Heart right ventricle (tissue), 16 donors: ENCODE data around the gene TAAR8. TPM values are rescaled to one million over a fixed set of nuclear protein-coding genes. Genes with fewer than 3 reads are reported as not detected.

Experiments
- ATAC-seq, 8 donors: fragments of 200-7000 bp; cut with Tn5 transposase; one replicate each; pipeline ENCODE4 v1.9.1; 2020; ENCODE audit warnings: mild to moderate bottlenecking in 8 of 8, moderate library complexity in 8 of 8, moderate number of reproducible peaks in 1 of 8
- DNase-seq, 2 donors: peaks; one replicate each; pipeline ENCODE4 v3.0.0-alpha.2; 2020
- H3K27ac ChIP-seq, 10 donors: fragments of 200-600 bp; sonication (generic) in 2 of 10; one replicate each; pipeline versions ENCODE4 v1.5.0 to v1.8.0; 2020 to 2022; ENCODE audit warnings: mild to moderate bottlenecking in 3 of 10
- H3K27me3 ChIP-seq, 7 donors: fragments of 200-600 bp; one replicate each; pipeline ENCODE4 v1.8.0; 2021 to 2022; ENCODE audit warnings: mild to moderate bottlenecking in 2 of 7
- H3K36me3 ChIP-seq, 9 donors: fragments of 200-600 bp; sonication (generic) in 1 of 9; one replicate each; pipeline versions ENCODE4 v1.5.0 to v1.8.0; 2020 to 2022; ENCODE audit warnings: mild to moderate bottlenecking in 2 of 9
- H3K4me1 ChIP-seq, 9 donors: fragments of 200-600 bp; sonication (generic) in 1 of 9; one replicate each; pipeline versions ENCODE4 v1.5.0 to v1.8.0; 2020 to 2022; ENCODE audit warnings: mild to moderate bottlenecking in 4 of 9
- H3K4me3 ChIP-seq, 10 donors: fragments of 200-600 bp; sonication (generic) in 2 of 10; one replicate each; pipeline versions ENCODE4 v1.5.0 to v1.8.0; 2020 to 2022; ENCODE audit warnings: mild to moderate bottlenecking in 7 of 10, moderate library complexity in 2 of 10
- H3K9me3 ChIP-seq, 11 donors: fragments of 200-600 bp in 10 of 11; sonication (generic) in 2 of 11; one replicate each; pipeline versions ENCODE4 v1.5.0 to v1.8.0; 2013 to 2022; ENCODE audit warnings: mild to moderate bottlenecking in 2 of 11, control low read depth in 1 of 11, moderate library complexity in 1 of 11
- CTCF ChIP-seq, 9 donors: fragments of 200-600 bp; sonication (generic) in 2 of 9; IDR thresholded peaks; one replicate each; pipeline versions ENCODE4 v1.5.0 to v1.8.0; 2021 to 2022; ENCODE audit warnings: antibody characterized with exemption in 9 of 9, mild to moderate bottlenecking in 5 of 9, moderate library complexity in 1 of 9
- WGBS, 2 donors: extraction: QIAGEN DNeasy Blood & Tissue Kit; methylation state at CpG; one replicate each; pipeline ENCODE4 v1.1.7; 2013; ENCODE audit warnings: inconsistent platforms in 1 of 2; 5-methylcytosine and 5-hydroxymethylcytosine counted together
- intact Hi-C, 10 donors: fragments of 100-400 bp; cut with DNase I; formaldehyde crosslinking; loops; one replicate each; pipeline versions ENCODE4 v1.11.1 to v1.14.2; 2022
- polyA plus RNA-seq, 2 donors: library from polyadenylated mRNA; stranded (reverse); fragments of 200-250 nt; gene quantifications; one replicate each; pipeline ENCODE4 v1.2.3, GENCODE V29; 2013
- total RNA-seq, 10 donors: library from RNA; stranded (reverse); fragmentation: NEBNext Ultra II Directional in 3 of 10; extraction: Animal tissue kit (Norgen Biotek cat#: 25700) in 3 of 10; gene quantifications; one replicate each; pipeline versions ENCODE4 v1.2.1 to v1.2.4, GENCODE V29; 2021 to 2023
- donor health status: Arrhythmogenic right ventricular cardiomyopathy.
- donor health status: ischemic (EF 13 %, LVEDD 7.1; RV severe dilation, severe dysfunction).
- donor health status: healthy with polysubstance abuse.
- donor health status: DM: no; HTN: yes; CAD: no.
- donor health status: DM: no; HTN: no; CAD: no.
- donor health status: ischemic (EF 25% LVEDD 6.9; RV normal size, moderate dysfunction).
- donor health status: ischemic (EF 25% LVEDD 5.7; RV mildly dilated, moderate dysfunction).
- donor health status: healthy.
- donor health status: DM: yes; HTN: yes; CAD: no.
- donor health status: Ischemic cardiomyopathy.
- donor health status: ischemic (EF 35%, LVEDD 5.7; RV mildly dilated, moderate dysfunction).
- donor health status: nonischemic (EF 11% LVEDD 7.7; RV severe dilation, severe dysfunction).
- donor health status: DM: yes; HTN: yes; CAD: no.
- donor health status: PGD.
- donor health status: ischemic (EF 29% LVEDD 5.4; RV normal size, mild dysfunction).
- donor health status: nonischemic (EF 23%, LVEDD 6.1; RV moderate dilation, normal function).

TAAR8 gene
- total and polyA plus RNA-seq, 12 donors, result not detected

DNA sequence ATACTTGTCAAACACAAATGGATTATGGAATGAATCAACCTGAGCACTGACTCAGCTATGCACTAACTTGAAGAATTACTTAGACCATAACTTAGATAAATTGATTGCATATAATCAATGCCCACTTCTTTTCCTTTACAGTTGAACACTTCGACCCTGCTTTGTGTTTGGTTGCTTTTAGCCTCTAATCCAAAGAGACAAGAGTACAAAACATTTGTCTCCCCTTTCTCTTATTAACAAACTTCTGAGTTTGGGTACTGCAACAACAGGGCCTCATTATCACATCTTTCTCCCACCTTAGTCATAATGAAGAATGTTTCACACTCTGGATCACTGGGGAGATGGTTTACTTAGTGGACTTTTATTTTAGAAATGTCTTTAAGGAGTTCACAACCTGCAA lies 15.1 kb downstream of the TAAR8 start:
- DNase-seq (no peak), ATAC-seq (no peak)
- peaks cover 0 to 72% (median 13%) of the 10 kb centered on the region in 7 donors for H3K27me3 ChIP-seq
- no peak overlapping the region for H3K4me3 ChIP-seq
- H3K4me1 ChIP-seq, result peaks cover 0 to 8% (median 0%) of the 10 kb centered on the region in 9 donors
- H3K27ac ChIP-seq, result no peak overlapping the region
- H3K9me3 ChIP-seq, result no peaks in the 10 kb centered on the region
- no peaks in the 10 kb centered on the region for H3K36me3 ChIP-seq
- no peak for TF ChIP-seq CTCF (IDR thresholded peaks at IDR 0.05)
- WGBS, 2 donors, result 64 to 77% methylated on average over 1 of the region's 1 CpG
- intact Hi-C loops, result no loop called here

GRCh38 chr6:132568611-132569010 lies 16.1 kb downstream of the TAAR8 start:
- intact Hi-C loops, result no loop called here
- Histone ChIP-seq H3K9me3 (no peaks in the 10 kb centered on the region), H3K4me1 (peaks cover 0 to 8% (median 0%) of the 10 kb centered on the region in 9 donors), H3K36me3 (no peaks in the 10 kb centered on the region), H3K27ac (no peak overlapping the region), H3K27me3 (peaks cover 0 to 62% (median 20%) of the 10 kb centered on the region in 7 donors), H3K4me3 (no peak overlapping the region)
- 48 to 53% methylated on average over 6 of the region's 6 CpGs for WGBS, 2 donors
- TF ChIP-seq CTCF (IDR thresholded peaks at IDR 0.05), result no peak
- DNase-seq, result no peak
- ATAC-seq, result no peak

DNA sequence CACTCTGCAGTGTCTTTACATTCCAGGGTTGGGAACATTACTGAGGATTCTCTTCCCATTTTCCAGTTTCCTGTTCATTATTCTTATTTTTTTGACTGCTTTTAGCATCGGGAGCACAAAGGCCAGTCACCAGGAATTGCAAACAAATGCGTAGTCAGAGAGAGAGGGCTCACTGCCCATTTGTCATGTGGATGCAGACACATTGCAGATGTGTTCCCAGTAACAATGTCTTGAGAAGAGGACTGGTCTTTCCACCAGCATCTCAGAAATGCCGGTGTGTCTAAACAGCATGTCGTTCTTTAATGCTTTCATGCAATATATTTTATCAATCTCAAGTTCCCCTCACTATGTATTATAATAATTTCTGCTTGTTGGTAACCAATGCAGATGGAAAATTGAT lies 16.7 kb downstream of the TAAR8 start:
- no peak overlapping the region for H3K27ac ChIP-seq
- no peak for DNase-seq
- intact Hi-C loops, result no loop called here
- H3K4me3 ChIP-seq, result no peak overlapping the region
- peaks cover 0 to 8% (median 0%) of the 10 kb centered on the region in 9 donors for H3K4me1 ChIP-seq
- no peaks in the 10 kb centered on the region for H3K36me3 ChIP-seq
- 49 to 53% methylated on average over 4 of the region's 4 CpGs for WGBS, 2 donors
- peaks cover 0 to 56% (median 20%) of the 10 kb centered on the region in 7 donors for H3K27me3 ChIP-seq
- TF ChIP-seq CTCF (IDR thresholded peaks at IDR 0.05), result no peak
- no peaks in the 10 kb centered on the region for H3K9me3 ChIP-seq
- no peak for ATAC-seq

- 71 to 77% methylated on average over 15 of the region's 15 CpGs for WGBS, 2 donors
- no peak for DNase-seq
- peaks cover 0 to 8% (median 0%) of the 10 kb centered on the region in 9 donors for H3K4me1 ChIP-seq
- no peaks in the 10 kb centered on the region for H3K36me3 ChIP-seq
- H3K4me3 ChIP-seq, result no peak within 1 kb of the TSS
- no peaks in the 10 kb centered on the region for H3K9me3 ChIP-seq
- intact Hi-C loops, result no loop called here
- TF ChIP-seq CTCF (IDR thresholded peaks at IDR 0.05), result no peak
- H3K27me3 ChIP-seq, result peaks cover 0 to 47% (median 20%) of the 10 kb centered on the region in 7 donors
- ATAC-seq, result no peak
- H3K27ac ChIP-seq, result no peak within 1 kb of the TSS
Measured at GRCh38 chr6:132570221-132570777, 17.8 kb downstream of the TAAR8 start, which contains the start of gene TAAR6. TAAR6 (plus strand) TSS chr6:132570322; CDS start chr6:132570322, 0 bp downstream.
